PC-3 (cell line): Measurements from ENCODE around the gene AGPAT4.

ENCODE experiments used
- CTCF ChIP-seq: fragments of 300-600 bp; sonication (generic); conservative IDR thresholded peaks from 2 replicates; pipeline ENCODE4 v1.5.1; 2017; ENCODE audit warnings: antibody characterized with exemption, low read depth, mild to moderate bottlenecking, low read length
- EZH2 ChIP-seq: fragments of 300-600 bp; sonication (generic); IDR thresholded peaks from one replicate; pipeline ENCODE4 v1.6.1; 2017; ENCODE audit warnings: antibody characterized with exemption, mild to moderate bottlenecking, low read length; ENCODE audit not compliant: unreplicated experiment
- EZH2phosphoT487 ChIP-seq: fragments of 300-600 bp; sonication (generic); IDR thresholded peaks from 2 replicates; pipeline ENCODE4 v1.6.1; 2018; ENCODE audit warnings: mild to moderate bottlenecking, antibody characterized with exemption, low read length, borderline replicate concordance

DNA sequence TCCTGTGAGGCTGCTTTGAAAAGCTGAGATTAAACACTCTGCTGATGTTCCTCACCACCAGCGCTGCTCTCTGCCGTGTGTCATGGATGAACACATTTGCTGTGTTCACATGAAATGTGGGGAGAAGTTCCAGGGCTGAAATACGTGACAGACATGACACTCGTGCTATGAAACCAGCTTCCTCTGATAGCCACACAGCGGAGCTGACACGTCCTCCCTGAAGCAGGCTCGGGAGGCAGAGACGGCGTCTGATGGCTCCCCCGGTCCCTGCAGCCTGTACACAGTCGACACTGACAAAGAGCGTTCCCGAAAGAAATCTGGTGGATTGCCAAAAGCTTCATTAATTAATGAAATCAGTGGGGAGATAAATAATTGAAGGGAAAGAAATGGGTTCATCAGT, 17.5 kb downstream of the AGPAT4 start:
- TF ChIP-seq EZH2phosphoT487 (no peak), EZH2 (no peak), CTCF (no peak)
